Measurements from ENCODE around the gene FKBP9. TPM values are rescaled to one million over a fixed set of nuclear protein-coding genes. Genes with fewer than 3 reads are reported as not detected.

FKBP9 gene
- total RNA-seq, 1 donor from 2014 or later = 264 TPM

DNA sequence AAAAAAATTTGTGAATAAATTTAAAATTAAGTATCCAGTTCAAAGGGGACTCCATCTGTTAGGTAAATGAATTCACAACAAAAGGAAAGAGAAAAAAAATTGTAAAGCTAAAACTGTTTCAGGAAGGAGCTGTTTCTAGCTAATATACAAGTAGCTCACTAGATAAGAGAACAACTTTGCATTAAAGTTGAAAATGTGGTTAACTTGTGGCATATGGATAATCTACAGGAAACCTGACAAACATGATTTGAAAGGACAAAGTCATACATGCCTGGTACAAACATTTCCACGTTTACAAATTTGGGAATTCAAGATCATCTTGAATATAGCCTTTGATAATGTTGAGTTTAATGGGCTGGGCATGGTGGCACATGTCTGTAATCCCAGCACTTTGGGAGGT lies 96.5 kb downstream of the FKBP9 start:
- DNase-seq (ENCODE audit: extremely low read depth, low read depth, low spot score) = no peak

DNA sequence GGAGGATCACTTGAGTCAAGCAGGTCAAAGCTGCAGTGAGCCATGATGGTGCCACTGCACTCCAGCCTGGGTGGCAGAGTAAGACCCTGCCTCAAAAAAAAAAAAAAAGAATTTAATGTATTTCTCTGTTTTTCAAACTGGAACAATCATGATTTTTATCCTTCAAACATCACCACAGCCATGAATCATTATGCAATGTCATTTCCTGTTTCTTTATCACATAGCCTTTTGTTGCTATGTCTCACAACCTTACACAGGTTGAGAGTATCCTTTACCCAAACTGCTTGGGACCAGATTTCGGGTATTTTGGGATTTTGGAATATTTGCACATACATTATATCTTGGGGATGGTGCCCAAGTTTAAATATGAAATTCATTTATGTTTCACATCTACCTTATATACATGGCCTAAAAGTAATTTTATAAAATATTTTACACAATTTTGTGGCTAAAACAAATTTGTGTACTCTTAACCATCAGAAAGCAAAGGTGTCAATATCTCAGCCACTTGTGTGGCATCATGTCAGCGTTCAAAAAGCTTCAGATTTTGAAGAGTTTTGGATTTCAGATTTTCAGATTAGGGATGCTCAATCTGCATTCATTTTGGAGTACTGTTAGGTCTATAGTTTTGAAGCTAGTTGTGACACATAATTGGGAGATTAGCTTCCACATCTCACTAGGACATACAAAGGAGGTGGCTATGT lies 97.2 kb downstream of the FKBP9 start:
- no peak for DNase-seq (ENCODE audit: extremely low read depth, low read depth, low spot score)

GRCh38 chr7:33055158-33055557 lies 97.9 kb downstream of the FKBP9 start:
- DNase-seq (ENCODE audit: extremely low read depth, low read depth, low spot score) = no peak

Other genes starting within 250 kb of the FKBP9 start
- gene KBTBD2, start 65.7 kb upstream of the FKBP9 start, total RNA-seq = 31.9 and 38.4 TPM in 2 replicates
- gene NT5C3A, start 105.3 kb downstream of the FKBP9 start, total RNA-seq = 11.1 and 18.8 TPM in 2 replicates
- gene RP9, start 152.0 kb downstream of the FKBP9 start, total RNA-seq = 10.2 and 17.5 TPM in 2 replicates
- 15.2 and 17.4 TPM in 2 replicates for gene BBS9, start 172.1 kb downstream of the FKBP9 start, total RNA-seq

Data from glomerular endothelial cell (primary cell).